IMR-90 (cell line): ENCODE results near the gene FAIM2. TPM values are rescaled to one million over a fixed set of nuclear protein-coding genes. Genes with fewer than 3 reads are reported as not detected.

Experiments
- ATAC-seq: fragments of 200-7000 bp; cut with Tn5 transposase; 2 replicates; pipeline ENCODE4 v1.9.1; 2020; ENCODE audit warnings: low read depth, mild to moderate bottlenecking, moderate library complexity
- BruUV-seq: library from RNA; stranded (reverse); fragments of 400-500 nt; replicated peaks from 2 replicates; lab custom pipeline; 2021; lab: Mats Ljungman, UMichigan
- CTCF ChIA-PET: fragments of 300-600 bp; formaldehyde crosslinking; extraction: SDS; loops from one replicate; lab custom pipeline; 2021; ENCODE audit warnings: antibody characterized with exemption; lab: Yijun Ruan, JAX
- POLR2A ChIA-PET: fragments of 300-600 bp; sonication (Branson Sonifier 250); formaldehyde crosslinking; loops from one replicate; lab custom pipeline; 2022; ENCODE audit warnings: antibody characterized with exemption; ENCODE audit not compliant: unreplicated experiment; lab: Charles Lee
- DNase-seq: peaks from one replicate; pipeline ENCODE4 v3.0.0; 2013
- H2AFZ ChIP-seq: replicated peaks from 2 replicates; pipeline ENCODE3; 2013; ENCODE audit warnings: low read length, mild to moderate bottlenecking; ENCODE audit not compliant: poor library complexity
- H2AK5ac ChIP-seq: 2 replicates; pipeline ENCODE4 v1.6.1; 2013; ENCODE audit warnings: low read depth, low read length, inconsistent platforms
- H2AK9ac ChIP-seq: replicated peaks from 2 replicates; pipeline ENCODE3; 2013; ENCODE audit warnings: mild to moderate bottlenecking, low read depth, low read length, moderate library complexity; ENCODE audit not compliant: poor library complexity
- H2BK120ac ChIP-seq: 2 replicates; pipeline ENCODE4 v1.6.1; 2013; ENCODE audit warnings: low read depth, low read length, inconsistent platforms
- H2BK15ac ChIP-seq: 3 replicates; pipeline ENCODE4 v1.6.1; 2013; ENCODE audit warnings: low read depth, low read length, inconsistent platforms
- H2BK20ac ChIP-seq: 2 replicates; pipeline ENCODE4 v1.6.1; 2013; ENCODE audit warnings: low read depth, mild to moderate bottlenecking, inconsistent platforms, low read length, moderate library complexity
- H2BK5ac ChIP-seq: 2 replicates; pipeline ENCODE4 v1.6.1; 2013; ENCODE audit warnings: mild to moderate bottlenecking, low read depth, low read length, inconsistent platforms; ENCODE audit not compliant: poor library complexity, severe bottlenecking
- H3K14ac ChIP-seq: replicated peaks from 2 replicates; pipeline ENCODE4 v1.6.1; 2013; ENCODE audit warnings: low read depth, low read length, inconsistent platforms
- H3K18ac ChIP-seq: 2 replicates; pipeline ENCODE4 v1.6.1; 2013; ENCODE audit warnings: low read depth, low read length, control low read depth
- H3K23ac ChIP-seq: 2 replicates; pipeline ENCODE4 v1.6.1; 2013; ENCODE audit warnings: low read depth, low read length, inconsistent platforms
- H3K27ac ChIP-seq: 2 replicates; pipeline ENCODE4 v1.5.1; 2013; ENCODE audit warnings: mild to moderate bottlenecking, control low read depth, low read length; ENCODE audit not compliant: insufficient read depth
- H3K27me3 ChIP-seq: 2 replicates; pipeline ENCODE4 v1.6.1; 2013; ENCODE audit warnings: low read length; ENCODE audit not compliant: control insufficient read depth, insufficient read depth
- H3K36me3 ChIP-seq: 2 replicates; pipeline ENCODE4 v1.6.1; 2013; ENCODE audit warnings: low read length, mixed read lengths; ENCODE audit not compliant: control insufficient read depth, insufficient read depth
- H3K4ac ChIP-seq: 2 replicates; pipeline ENCODE4 v1.6.1; 2013; ENCODE audit warnings: low read depth, low read length, inconsistent platforms
- H3K4me1 ChIP-seq: 2 replicates; pipeline ENCODE4 v1.6.1; 2013; ENCODE audit warnings: low read length, mixed read lengths; ENCODE audit not compliant: control insufficient read depth, insufficient read depth
- H3K4me2 ChIP-seq: 2 replicates; pipeline ENCODE4 v1.6.1; 2013; ENCODE audit warnings: low read depth, mild to moderate bottlenecking, control low read depth, low read length, moderate library complexity
- H3K4me3 ChIP-seq: 2 replicates; pipeline ENCODE4 v1.5.1; 2013; ENCODE audit warnings: low read depth, mild to moderate bottlenecking, control low read depth, low read length, moderate library complexity; ENCODE audit not compliant: insufficient read depth
- H3K56ac ChIP-seq: 2 replicates; pipeline ENCODE4 v1.6.1; 2013; ENCODE audit warnings: low read length, inconsistent platforms; ENCODE audit not compliant: insufficient read depth; ENCODE audit errors: extremely low read depth
- H3K79me1 ChIP-seq, 2 experiments: 2 replicates each; pipeline ENCODE4 v1.6.1; 2013; ENCODE audit warnings: low read length in 2 of 2, inconsistent platforms in 1 of 2, low read depth in 1 of 2
- H3K9ac ChIP-seq: 2 replicates; pipeline ENCODE4 v1.6.1; 2013; ENCODE audit warnings: low read depth, low read length, control low read depth
- H3K9me1 ChIP-seq: 2 replicates; pipeline ENCODE4 v1.6.1; 2013; ENCODE audit warnings: low read length, inconsistent platforms; ENCODE audit not compliant: insufficient read depth
- H3K9me3 ChIP-seq: 2 replicates; pipeline ENCODE4 v1.6.1; 2013; ENCODE audit warnings: low read length; ENCODE audit not compliant: control insufficient read depth, insufficient read depth
- H4K20me1 ChIP-seq: 2 replicates; pipeline ENCODE4 v1.6.1; 2013; ENCODE audit warnings: low read length, inconsistent platforms; ENCODE audit not compliant: insufficient read depth
- H4K5ac ChIP-seq: 2 replicates; pipeline ENCODE4 v1.6.1; 2013; ENCODE audit warnings: mild to moderate bottlenecking, low read depth, low read length, control low read depth
- H4K8ac ChIP-seq, 2 experiments: 2 replicates each; pipeline ENCODE4 v1.6.1; 2013; ENCODE audit warnings: low read depth in 2 of 2, low read length in 2 of 2, control low read depth in 1 of 2, inconsistent platforms in 1 of 2
- H4K91ac ChIP-seq: 2 replicates; pipeline ENCODE4 v1.6.1; 2013; ENCODE audit warnings: low read depth, low read length, inconsistent platforms; ENCODE audit not compliant: insufficient read depth
- BHLHE40 ChIP-seq: fragments of 150-350 bp; IDR thresholded peaks from 2 replicates; pipeline ENCODE4 v1.6.1; 2016; ENCODE audit warnings: mild to moderate bottlenecking, low read depth, low read length
- CEBPB ChIP-seq: IDR thresholded peaks from 2 replicates; pipeline ENCODE4 v1.6.1; 2012; ENCODE audit warnings: low read depth, low read length, improper control_type of control experiment
- POLR2A ChIP-seq: IDR thresholded peaks from 2 replicates; pipeline ENCODE4 v1.6.1; 2012; ENCODE audit warnings: mild to moderate bottlenecking, low read depth, low read length
- RAD21 ChIP-seq: IDR thresholded peaks from 2 replicates; pipeline ENCODE4 v1.6.1; 2012; ENCODE audit warnings: low read length, improper control_type of control experiment
- WGBS, 2 experiments: methylation state at CpG; one replicate each; pipeline versions ENCODE4 v1.1.5 to v1.1.7; 2013; ENCODE audit warnings: missing lambda C conversion rate in 2 of 2; ENCODE audit not compliant: insufficient read length in 1 of 2; ENCODE audit errors: extremely low coverage in 2 of 2; 5-methylcytosine and 5-hydroxymethylcytosine counted together
- dilution Hi-C: fragments of 300-500 bp; cut with HindIII; formaldehyde crosslinking; loops from one replicate; pipeline ENCODE4 v1.14.3; 2018; ENCODE audit warnings: low sequenced_read_pairs; ENCODE audit not compliant: unreplicated experiment
- in situ Hi-C: fragments of 300-500 bp; cut with MboI; formaldehyde crosslinking; loops from 3 replicates; pipeline ENCODE4 v1.14.3; 2019; ENCODE audit warnings: low sequenced_read_pairs, inconsistent platforms, mixed read lengths
- intact Hi-C: fragments of 100-400 bp; cut with micrococcal nuclease; formaldehyde crosslinking; loops from 2 replicates; pipeline ENCODE4 v1.10.0; 2022
- polyA plus RNA-seq, 3 experiments: library from polyadenylated mRNA; depleted of rRNA; stranded (reverse); fragments of >200 nt; gene quantifications; 2 replicates each; pipeline ENCODE4 v1.2.3, GENCODE V29; 2012; ENCODE audit warnings: low replicate concordance in 1 of 3
- total RNA-seq: library from RNA; depleted of rRNA; stranded (reverse); fragments of >200 nt; gene quantifications from 2 replicates; pipeline ENCODE4 v1.2.3, GENCODE V29; 2012
- TF ChIP-seq, protein P1 (sequence below): fragments of 150-350 bp; IDR thresholded peaks from 2 replicates; pipeline ENCODE4 v1.6.1; 2016; ENCODE audit warnings: low read depth, mild to moderate bottlenecking, low read length, moderate library complexity, borderline replicate concordance

The FAIM2 gene
- total and polyA plus RNA-seq, 2 of the 4 experiments (the other 2 are of a cell fraction): 0.72 to 5.3 TPM

- H4K8ac ChIP-seq: no peak overlapping the region
- no peak overlapping the region for H3K4me3 ChIP-seq
- no peak overlapping the region for H3K27ac ChIP-seq
- CTCF ChIA-PET: no interaction called here
- no peak overlapping the region for H4K91ac ChIP-seq
- no peak overlapping the region for H3K9ac ChIP-seq
- H2AK5ac ChIP-seq: no peak overlapping the region
- H3K14ac ChIP-seq: no peak overlapping the region
- no peak overlapping the region for H4K5ac ChIP-seq
- no peaks in the 10 kb centered on the region for H3K27me3 ChIP-seq
- H3K9me1 ChIP-seq: peaks cover 11% of the 10 kb centered on the region
- no peak overlapping the region for H2AK9ac ChIP-seq
- no peaks in the 10 kb centered on the region for H3K36me3 ChIP-seq
- POLR2A ChIA-PET: no interaction called here
- no peak overlapping the region for H3K23ac ChIP-seq
- no peak overlapping the region for H2BK120ac ChIP-seq
- intact Hi-C loops: no loop called here
- H3K4me2 ChIP-seq: no peak overlapping the region
- DNase-seq (no peak), ATAC-seq (no peak)
- in situ Hi-C loops: no loop called here
- H4K20me1 ChIP-seq: no peaks in the 10 kb centered on the region
- H3K4me1 ChIP-seq: peaks cover 17% of the 10 kb centered on the region; the same call in 1 of the 2 replicates
- BruUV-seq: no TSS peak
- H3K56ac ChIP-seq: no peak overlapping the region
- no peak overlapping the region for H2BK15ac ChIP-seq
- H3K18ac ChIP-seq: no peak overlapping the region
- no CpG with 5 or more reads among the region's 1 CpG for WGBS, 2 experiments
- H2BK20ac ChIP-seq: no peak overlapping the region
- TF ChIP-seq POLR2A: no peak
- TF ChIP-seq BHLHE40: no peak
- no peak for TF ChIP-seq RAD21
- TF ChIP-seq, protein P1, sequence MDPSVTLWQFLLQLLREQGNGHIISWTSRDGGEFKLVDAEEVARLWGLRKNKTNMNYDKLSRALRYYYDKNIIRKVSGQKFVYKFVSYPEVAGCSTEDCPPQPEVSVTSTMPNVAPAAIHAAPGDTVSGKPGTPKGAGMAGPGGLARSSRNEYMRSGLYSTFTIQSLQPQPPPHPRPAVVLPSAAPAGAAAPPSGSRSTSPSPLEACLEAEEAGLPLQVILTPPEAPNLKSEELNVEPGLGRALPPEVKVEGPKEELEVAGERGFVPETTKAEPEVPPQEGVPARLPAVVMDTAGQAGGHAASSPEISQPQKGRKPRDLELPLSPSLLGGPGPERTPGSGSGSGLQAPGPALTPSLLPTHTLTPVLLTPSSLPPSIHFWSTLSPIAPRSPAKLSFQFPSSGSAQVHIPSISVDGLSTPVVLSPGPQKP: no peak
- TF ChIP-seq CEBPB: no peak
- no peak overlapping the region for H2AFZ ChIP-seq
- H2BK5ac ChIP-seq: no peak overlapping the region
- no peaks in the 10 kb centered on the region for H3K9me3 ChIP-seq
- no peak overlapping the region for H3K4ac ChIP-seq
- dilution Hi-C loops: no loop called here
- no peaks in the 10 kb centered on the region for H3K79me1 ChIP-seq
These were observed 3.7 kb upstream of the FAIM2 start for GRCh38 chr12:49907352-49907751.
